ENCODE results near the gene IGFL1.

- no peak for TF ChIP-seq ZNF274 (IDR thresholded peaks at IDR 0.05; ENCODE audit: low read depth, low read length)
- TF ChIP-seq YY1 (IDR thresholded peaks at IDR 0.05; ENCODE audit: insufficient read depth, insufficient read length) = no peak
Observed at GRCh38 chr19:46204008-46204407, 25.5 kb upstream of the IGFL1 start.
